ENCODE results near the gene THSD4. TPM values are rescaled to one million over a fixed set of nuclear protein-coding genes. Genes with fewer than 3 reads are reported as not detected.

The THSD4 gene
- polyA plus RNA-seq, 1 donor (not counting 4 experiments of a cell fraction or from before 2014, with no cell fraction given) = 24.5 TPM

DNA sequence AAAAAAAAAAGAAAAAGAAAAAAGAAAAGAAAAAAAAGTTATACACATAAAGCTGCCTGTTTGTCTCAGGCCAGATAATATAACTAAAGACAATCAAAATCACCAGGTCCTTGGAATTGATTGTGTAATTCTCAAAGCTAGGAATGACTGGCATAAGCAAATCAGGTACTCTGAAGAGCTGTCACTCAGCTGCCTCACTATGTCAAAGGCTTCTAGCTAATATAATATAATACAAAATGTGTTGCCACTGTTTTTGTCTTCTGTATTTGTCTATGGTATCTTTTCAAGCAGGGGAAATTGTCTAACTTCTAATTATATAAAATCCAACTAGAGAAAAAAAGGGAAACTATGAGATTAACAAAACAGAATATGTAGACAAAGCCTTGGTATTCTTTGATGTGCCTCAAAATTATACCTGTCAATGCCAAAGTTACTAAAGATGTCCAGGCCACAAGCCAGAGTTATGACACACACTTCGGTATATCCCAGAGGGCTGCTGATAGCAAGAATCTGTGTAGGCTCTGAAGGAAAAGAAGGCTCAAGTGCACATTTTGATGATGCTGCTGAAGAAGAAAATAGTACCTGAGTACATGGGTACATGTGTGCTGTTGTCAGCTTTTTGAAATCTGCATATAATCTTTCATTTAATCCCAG lies 658.1 kb downstream of the THSD4 start:
- no peak for DNase-seq (ENCODE audit: low read depth, low spot score)
- no peak overlapping the region for H2AFZ ChIP-seq (ENCODE audit: control insufficient read depth, low read length)
- no peaks in the 10 kb centered on the region for H3K79me2 ChIP-seq (ENCODE audit: control insufficient read depth, insufficient read depth, low read length)
- H3K4me3 ChIP-seq (ENCODE audit: control insufficient read depth in 2 of 3, extremely low read depth in 1 of 3, insufficient read depth in 2 of 3, low read depth in 1 of 3, low read length in 3 of 3) = no peak overlapping the region
- no peaks in the 10 kb centered on the region for H3K27me3 ChIP-seq (ENCODE audit: control insufficient read depth, extremely low read depth, insufficient read depth, low read length)
- H3K4me2 ChIP-seq (ENCODE audit: control insufficient read depth, extremely low read depth, insufficient read depth, low read depth, low read length) = no peak overlapping the region
- no peaks in the 10 kb centered on the region for H3K9me1 ChIP-seq (ENCODE audit: control insufficient read depth, extremely low read depth, insufficient read depth, low read length)
- H3K9ac ChIP-seq (ENCODE audit: control insufficient read depth, extremely low read depth, insufficient read depth, low read length) = no peak overlapping the region
- H3K9me3 ChIP-seq (ENCODE audit: control insufficient read depth, low read depth, low read length) = no peaks in the 10 kb centered on the region
- no peaks in the 10 kb centered on the region for H4K20me1 ChIP-seq (ENCODE audit: control insufficient read depth, extremely low read depth, insufficient read depth, low read length)
- peaks cover 14 to 18% of the 10 kb centered on the region in 2 experiments for H3K36me3 ChIP-seq (ENCODE audit: control insufficient read depth in 2 of 2, extremely low read depth in 1 of 2, insufficient read depth in 2 of 2, low read length in 2 of 2)
- no peak overlapping the region for H3K27ac ChIP-seq (ENCODE audit: control insufficient read depth, insufficient read depth, low read length)
- H3K4me1 ChIP-seq (ENCODE audit: control insufficient read depth, extremely low read depth, insufficient read depth, low read length) = no peaks in the 10 kb centered on the region
- FAIRE-seq = no peak
- dilution Hi-C loops (cut with MboI; ENCODE audit: extremely low pct_ligation_motif_present, low sequenced_read_pairs) = no loop called here
- TF ChIP-seq, protein P1, sequence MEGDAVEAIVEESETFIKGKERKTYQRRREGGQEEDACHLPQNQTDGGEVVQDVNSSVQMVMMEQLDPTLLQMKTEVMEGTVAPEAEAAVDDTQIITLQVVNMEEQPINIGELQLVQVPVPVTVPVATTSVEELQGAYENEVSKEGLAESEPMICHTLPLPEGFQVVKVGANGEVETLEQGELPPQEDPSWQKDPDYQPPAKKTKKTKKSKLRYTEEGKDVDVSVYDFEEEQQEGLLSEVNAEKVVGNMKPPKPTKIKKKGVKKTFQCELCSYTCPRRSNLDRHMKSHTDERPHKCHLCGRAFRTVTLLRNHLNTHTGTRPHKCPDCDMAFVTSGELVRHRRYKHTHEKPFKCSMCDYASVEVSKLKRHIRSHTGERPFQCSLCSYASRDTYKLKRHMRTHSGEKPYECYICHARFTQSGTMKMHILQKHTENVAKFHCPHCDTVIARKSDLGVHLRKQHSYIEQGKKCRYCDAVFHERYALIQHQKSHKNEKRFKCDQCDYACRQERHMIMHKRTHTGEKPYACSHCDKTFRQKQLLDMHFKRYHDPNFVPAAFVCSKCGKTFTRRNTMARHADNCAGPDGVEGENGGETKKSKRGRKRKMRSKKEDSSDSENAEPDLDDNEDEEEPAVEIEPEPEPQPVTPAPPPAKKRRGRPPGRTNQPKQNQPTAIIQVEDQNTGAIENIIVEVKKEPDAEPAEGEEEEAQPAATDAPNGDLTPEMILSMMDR (optimal IDR thresholded peaks at IDR 0.05 in 1 of 3, IDR thresholded peaks at IDR 0.05 in 1 of 3, conservative IDR thresholded peaks at IDR 0.05 in 1 of 3; ENCODE audit: extremely low read depth in 1 of 3, insufficient read depth in 2 of 3, low read length in 3 of 3) = no peak
- TF ChIP-seq EZH2 (IDR thresholded peaks at IDR 0.05; ENCODE audit: low read length) = no peak

DNA sequence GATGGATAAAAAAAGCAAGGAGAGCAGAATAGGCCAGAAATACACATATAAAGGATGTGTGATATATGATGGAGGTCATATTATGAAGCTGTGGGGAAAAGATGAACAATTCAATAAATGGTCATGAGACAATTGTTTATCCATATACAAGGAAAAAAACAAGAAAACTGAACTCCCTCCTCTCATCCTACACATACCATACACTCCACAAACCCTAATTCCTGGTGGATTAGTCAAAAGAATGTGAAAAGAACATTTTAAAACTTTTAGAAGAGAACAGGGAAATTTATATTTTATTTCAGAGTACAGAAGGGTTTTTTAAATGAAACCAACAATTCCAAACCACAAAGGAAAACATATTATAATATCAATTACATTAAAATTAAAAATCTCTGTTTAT lies 660.6 kb downstream of the THSD4 start:
- Histone ChIP-seq H3K9ac (ENCODE audit: control insufficient read depth, extremely low read depth, insufficient read depth, low read length) (no peak overlapping the region), H3K79me2 (ENCODE audit: control insufficient read depth, insufficient read depth, low read length) (no peaks in the 10 kb centered on the region), H3K27me3 (ENCODE audit: control insufficient read depth, extremely low read depth, insufficient read depth, low read length) (no peaks in the 10 kb centered on the region), H3K4me1 (ENCODE audit: control insufficient read depth, extremely low read depth, insufficient read depth, low read length) (no peaks in the 10 kb centered on the region), H3K9me1 (ENCODE audit: control insufficient read depth, extremely low read depth, insufficient read depth, low read length) (no peaks in the 10 kb centered on the region), H3K4me2 (ENCODE audit: control insufficient read depth, extremely low read depth, insufficient read depth, low read depth, low read length) (no peak overlapping the region), H3K36me3 (ENCODE audit: control insufficient read depth in 2 of 2, extremely low read depth in 1 of 2, insufficient read depth in 2 of 2, low read length in 2 of 2) (peaks cover 14 to 19% of the 10 kb centered on the region in 2 experiments), H3K27ac (ENCODE audit: control insufficient read depth, insufficient read depth, low read length) (no peak overlapping the region), H3K4me3 (ENCODE audit: control insufficient read depth in 2 of 3, extremely low read depth in 1 of 3, insufficient read depth in 2 of 3, low read depth in 1 of 3, low read length in 3 of 3) (no peak overlapping the region), H4K20me1 (ENCODE audit: control insufficient read depth, extremely low read depth, insufficient read depth, low read length) (no peaks in the 10 kb centered on the region), H2AFZ (ENCODE audit: control insufficient read depth, low read length) (no peak overlapping the region), H3K9me3 (ENCODE audit: control insufficient read depth, low read depth, low read length) (no peaks in the 10 kb centered on the region)
- no peak for FAIRE-seq
- no peak for TF ChIP-seq EZH2 (IDR thresholded peaks at IDR 0.05; ENCODE audit: low read length)
- TF ChIP-seq, protein P1 (optimal IDR thresholded peaks at IDR 0.05 in 1 of 3, IDR thresholded peaks at IDR 0.05 in 1 of 3, conservative IDR thresholded peaks at IDR 0.05 in 1 of 3; ENCODE audit: extremely low read depth in 1 of 3, insufficient read depth in 2 of 3, low read length in 3 of 3) = no peak
- no peak for DNase-seq (ENCODE audit: low read depth, low spot score)
- dilution Hi-C loops (cut with MboI; ENCODE audit: extremely low pct_ligation_motif_present, low sequenced_read_pairs) = no loop called here
